ENCODE results near the gene CPEB4. TPM values are rescaled to one million over a fixed set of nuclear protein-coding genes. Genes with fewer than 3 reads are reported as not detected.

Gene CPEB4
- total RNA-seq, 1 experiment from 2014 or later, result 11.1 TPM

- no peak for DNase-seq (ENCODE audit: low read depth)
Measured at GRCh38 chr5:173858670-173859407, 29.3 kb upstream of the CPEB4 start.

GRCh38 chr5:173859408-173860159, 28.6 kb upstream of the CPEB4 start:
- peak; percentile 29 for DNase-seq (ENCODE audit: low read depth)

- DNase-seq (ENCODE audit: low read depth), result no peak
Measured at GRCh38 chr5:173862047-173862477, 26.1 kb upstream of the CPEB4 start.

GRCh38 chr5:173863359-173863758, 24.8 kb upstream of the CPEB4 start:
- DNase-seq (ENCODE audit: low read depth), result no peak

- no peak for DNase-seq (ENCODE audit: low read depth)
Measured at GRCh38 chr5:173864126-173865050, 23.8 kb upstream of the CPEB4 start.

- DNase-seq (ENCODE audit: low read depth), result no peak
Measured at GRCh38 chr5:173866243-173866857, 21.8 kb upstream of the CPEB4 start.

- no peak for DNase-seq (ENCODE audit: low read depth)
Measured at GRCh38 chr5:173866858-173867679, 21.1 kb upstream of the CPEB4 start.

- DNase-seq (ENCODE audit: low read depth), result peak; percentile 89
Measured at GRCh38 chr5:173868096-173868880, 19.9 kb upstream of the CPEB4 start.

GRCh38 chr5:173869316-173869715, 18.8 kb upstream of the CPEB4 start:
- no peak for DNase-seq (ENCODE audit: low read depth)

- DNase-seq (ENCODE audit: low read depth), result no peak
Measured at GRCh38 chr5:173872957-173873305, 15.2 kb upstream of the CPEB4 start.

GRCh38 chr5:173873306-173873922, 14.7 kb upstream of the CPEB4 start:
- DNase-seq (ENCODE audit: low read depth), result no peak

- DNase-seq (ENCODE audit: low read depth), result no peak
Measured at GRCh38 chr5:173875189-173875588, 13.0 kb upstream of the CPEB4 start.

GRCh38 chr5:173878224-173878967, 9.8 kb upstream of the CPEB4 start:
- DNase-seq (ENCODE audit: low read depth), result no peak

GRCh38 chr5:173880306-173880985, 7.7 kb upstream of the CPEB4 start:
- peak; percentile 40 for DNase-seq (ENCODE audit: low read depth)

GRCh38 chr5:173881811-173882575, 6.2 kb upstream of the CPEB4 start:
- DNase-seq (ENCODE audit: low read depth), result peak; percentile 53

GRCh38 chr5:173882632-173883031, 5.5 kb upstream of the CPEB4 start:
- peak; percentile 61 for DNase-seq (ENCODE audit: low read depth)

- no peak for DNase-seq (ENCODE audit: low read depth)
Measured at GRCh38 chr5:173883347-173883924, 4.7 kb upstream of the CPEB4 start.
